HCT116 (cell line): Measurements from ENCODE around the gene TFIP11. TPM values are rescaled to one million over a fixed set of nuclear protein-coding genes. Genes with fewer than 3 reads are reported as not detected.

Experiments
- ATAC-seq: fragments of 200-7000 bp; cut with Tn5 transposase; 2 replicates; pipeline ENCODE4 v1.9.1; 2020; ENCODE audit warnings: mild to moderate bottlenecking, moderate library complexity
- BruUV-seq: library from RNA; stranded (reverse); fragments of 400-500 nt; replicated peaks from 2 replicates; lab custom pipeline; 2021; lab: Mats Ljungman, UMichigan
- CTCF ChIA-PET: fragments of 300-600 bp; sonication (Branson Sonifier 250); formaldehyde crosslinking; loops from one replicate; lab custom pipeline; 2021; ENCODE audit warnings: antibody characterized with exemption; lab: Charles Lee
- POLR2A ChIA-PET: fragments of 300-600, 350-600 bp; sonication (Branson Sonifier 250); formaldehyde crosslinking; loops from one replicate; lab custom pipeline; 2021; ENCODE audit warnings: antibody characterized with exemption; lab: Charles Lee
- RAD21 ChIA-PET, 2 experiments: fragments of 300-600 bp; sonication (Branson Sonifier 250); formaldehyde crosslinking; loops; one replicate each; lab custom pipeline; 2023; ENCODE audit warnings: low total read pairs in 2 of 2; ENCODE audit not compliant: uncharacterized antibody in 2 of 2, unreplicated experiment in 2 of 2, low non-redundant PET in 1 of 2; lab: Charles Lee
- DNase-seq: peaks from one replicate; pipeline ENCODE4 v3.0.0-alpha.2; 2010; ENCODE audit warnings: low read depth, low spot score
- H2AFZ ChIP-seq: fragments of 200-600 bp; shearing (Covaris generic), sonication (generic); 2 replicates; pipeline ENCODE4 v1.6.1; 2017; ENCODE audit warnings: low read depth, mixed run types, mixed read lengths, antibody characterized with exemption, low read length; ENCODE audit not compliant: poor library complexity, severe bottlenecking
- H3K27ac ChIP-seq: 2 replicates; pipeline ENCODE4 v1.5.1; 2012; ENCODE audit warnings: low read depth, low read length
- H3K27me3 ChIP-seq: fragments of 200-600 bp; sonication (generic); 2 replicates; pipeline ENCODE4 v1.6.1; 2016; ENCODE audit warnings: mixed run types, low read length, mixed read lengths; ENCODE audit not compliant: insufficient read depth
- H3K36me3 ChIP-seq, 2 experiments: fragments of 200-500 bp in 1 of 2; fragments of 200-600 bp in 1 of 2; sonication (Bioruptor generic) in 1 of 2; sonication (generic) in 1 of 2; 2 replicates each; pipeline versions ENCODE4 v1.5.1 to v1.6.1; 2014 to 2016; ENCODE audit warnings: low read length in 2 of 2, inconsistent platforms in 1 of 2, mixed read lengths in 1 of 2, mixed run types in 1 of 2; ENCODE audit not compliant: insufficient read depth in 2 of 2, control insufficient read depth in 1 of 2
- H3K4me1 ChIP-seq, 2 experiments: fragments of 200-600 bp in 1 of 2; sonication (generic) in 1 of 2; 2 replicates each; pipeline versions ENCODE4 v1.5.1 to v1.6.1; 2012 to 2017; ENCODE audit warnings: low read length in 2 of 2, inconsistent platforms in 1 of 2, mild to moderate bottlenecking in 1 of 2, mixed read lengths in 1 of 2, mixed run types in 1 of 2, moderate library complexity in 1 of 2; ENCODE audit not compliant: insufficient read depth in 2 of 2, control insufficient read depth in 1 of 2
- H3K4me2 ChIP-seq: fragments of 200-600 bp; sonication (generic); 2 replicates; pipeline ENCODE4 v1.6.1; 2017; ENCODE audit warnings: mixed run types, low read length, mixed read lengths
- H3K4me3 ChIP-seq, 2 experiments: fragments of 200-600 bp in 1 of 2; sonication (generic) in 1 of 2; replicated peaks in 1 of 2; 2 replicates each; pipeline ENCODE4 v1.5.1; 2011 to 2016; ENCODE audit warnings: low read length in 2 of 2, control low read depth in 1 of 2, low read depth in 1 of 2, mild to moderate bottlenecking in 1 of 2, mixed read lengths in 1 of 2, mixed run types in 1 of 2
- H3K79me2 ChIP-seq: fragments of 200-600 bp; sonication (generic); 2 replicates; pipeline ENCODE4 v1.6.1; 2017; ENCODE audit warnings: mild to moderate bottlenecking, mixed run types, low read length, moderate library complexity, mixed read lengths; ENCODE audit not compliant: insufficient read depth
- H3K9ac ChIP-seq: fragments of 200-600 bp; sonication (generic); 2 replicates; pipeline ENCODE4 v1.6.1; 2016; ENCODE audit warnings: low read length, mixed read lengths
- H3K9me2 ChIP-seq: fragments of 200-600 bp; sonication (generic), shearing (Covaris generic); 2 replicates; pipeline ENCODE4 v1.6.1; 2017; ENCODE audit warnings: mixed run types, mild to moderate bottlenecking, moderate library complexity; ENCODE audit not compliant: insufficient read depth
- H3K9me3 ChIP-seq, 2 experiments: fragments of 200-500 bp in 1 of 2; fragments of 200-600 bp in 1 of 2; sonication (Bioruptor generic) in 1 of 2; sonication (generic) in 1 of 2; 2 replicates each; pipeline ENCODE4 v1.6.1; 2014 to 2017; ENCODE audit warnings: low read length in 2 of 2, mixed read lengths in 2 of 2, inconsistent platforms in 1 of 2, low read depth in 1 of 2, mild to moderate bottlenecking in 1 of 2, mixed run types in 1 of 2, moderate library complexity in 1 of 2; ENCODE audit not compliant: control insufficient read depth in 1 of 2, insufficient read depth in 1 of 2
- H4K20me1 ChIP-seq: fragments of 200-600 bp; sonication (generic), shearing (Covaris generic); 2 replicates; pipeline ENCODE4 v1.6.1; 2017; ENCODE audit warnings: mixed run types, mild to moderate bottlenecking, moderate library complexity; ENCODE audit not compliant: insufficient read depth
- CBX3 ChIP-seq: IDR thresholded peaks from 2 replicates; pipeline ENCODE4 v1.6.1; 2012; ENCODE audit warnings: low read depth
- CEBPB ChIP-seq: IDR thresholded peaks from 2 replicates; pipeline ENCODE4 v1.6.1; 2012; ENCODE audit warnings: low read depth
- EGR1 ChIP-seq: IDR thresholded peaks from 2 replicates; pipeline ENCODE4 v1.6.1; 2012; ENCODE audit warnings: low read depth
- ELF1 ChIP-seq: IDR thresholded peaks from 2 replicates; pipeline ENCODE4 v1.6.1; 2012; ENCODE audit warnings: low read depth, borderline replicate concordance
- EZH2 ChIP-seq: fragments of 200-600 bp; sonication (generic); IDR thresholded peaks from 2 replicates; pipeline ENCODE4 v1.6.1; 2017; ENCODE audit warnings: antibody characterized with exemption, mixed run types
- FOSL1 ChIP-seq: IDR thresholded peaks from 2 replicates; pipeline ENCODE4 v1.6.1; 2012; ENCODE audit warnings: low read depth
- MAX ChIP-seq: IDR thresholded peaks from 2 replicates; pipeline ENCODE4 v1.6.1; 2012
- POLR2A ChIP-seq: IDR thresholded peaks from 2 replicates; pipeline ENCODE4 v1.7.0; 2011; ENCODE audit warnings: borderline replicate concordance; ENCODE audit not compliant: insufficient read depth, insufficient read length; ENCODE audit errors: extremely low read depth
- POLR2AphosphoS5 ChIP-seq: IDR thresholded peaks from 2 replicates; pipeline ENCODE4 v1.6.1; 2011; ENCODE audit warnings: mild to moderate bottlenecking, low read depth, low read length, moderate library complexity
- RAD21 ChIP-seq: IDR thresholded peaks from 2 replicates; pipeline ENCODE4 v1.6.1; 2012; ENCODE audit warnings: low read depth, mild to moderate bottlenecking
- SIN3A ChIP-seq: IDR thresholded peaks from 2 replicates; pipeline ENCODE4 v1.6.1; 2012; ENCODE audit warnings: low read depth
- SRF ChIP-seq: IDR thresholded peaks from 2 replicates; pipeline ENCODE4 v1.6.1; 2012; ENCODE audit warnings: low read depth
- intact Hi-C: fragments of 100-400 bp; cut with micrococcal nuclease; formaldehyde crosslinking; loops from 2 replicates; pipeline ENCODE4 v1.10.0; 2022
- total RNA-seq: library from RNA; stranded (reverse); gene quantifications from one replicate; pipeline ENCODE4 v1.2.1, GENCODE V29; 2021; ENCODE audit not compliant: unreplicated experiment
- TF ChIP-seq, protein P1 (sequence below), 3 experiments: fragments of 200-600 bp in 1 of 3; sonication (generic) in 1 of 3; IDR thresholded peaks in 2 of 3; conservative IDR thresholded peaks in 1 of 3; 2 replicates each; pipeline ENCODE4 v1.5.1; 2012 to 2017; ENCODE audit warnings: low read depth in 2 of 3, low read length in 2 of 3, antibody characterized with exemption in 1 of 3, borderline replicate concordance in 1 of 3, control low read depth in 1 of 3, mild to moderate bottlenecking in 1 of 3, mixed read lengths in 1 of 3, mixed run types in 1 of 3, moderate library complexity in 1 of 3; ENCODE audit not compliant: insufficient read depth in 1 of 3
- TF ChIP-seq, protein P2 (sequence below): IDR thresholded peaks from 2 replicates; pipeline ENCODE4 v1.6.1; 2012; ENCODE audit warnings: low read depth
- TF ChIP-seq, protein P3 (sequence below): IDR thresholded peaks from 2 replicates; pipeline ENCODE4 v1.6.1; 2012
- TF ChIP-seq, protein P4 (sequence below): IDR thresholded peaks from 2 replicates; pipeline ENCODE4 v1.6.1; 2011; ENCODE audit warnings: mild to moderate bottlenecking, low read length, moderate library complexity; ENCODE audit not compliant: insufficient replicate concordance; ENCODE audit errors: extremely low read depth

Gene TFIP11
- total RNA-seq, 1 experiment from 2014 or later, result 28.1 TPM

DNA sequence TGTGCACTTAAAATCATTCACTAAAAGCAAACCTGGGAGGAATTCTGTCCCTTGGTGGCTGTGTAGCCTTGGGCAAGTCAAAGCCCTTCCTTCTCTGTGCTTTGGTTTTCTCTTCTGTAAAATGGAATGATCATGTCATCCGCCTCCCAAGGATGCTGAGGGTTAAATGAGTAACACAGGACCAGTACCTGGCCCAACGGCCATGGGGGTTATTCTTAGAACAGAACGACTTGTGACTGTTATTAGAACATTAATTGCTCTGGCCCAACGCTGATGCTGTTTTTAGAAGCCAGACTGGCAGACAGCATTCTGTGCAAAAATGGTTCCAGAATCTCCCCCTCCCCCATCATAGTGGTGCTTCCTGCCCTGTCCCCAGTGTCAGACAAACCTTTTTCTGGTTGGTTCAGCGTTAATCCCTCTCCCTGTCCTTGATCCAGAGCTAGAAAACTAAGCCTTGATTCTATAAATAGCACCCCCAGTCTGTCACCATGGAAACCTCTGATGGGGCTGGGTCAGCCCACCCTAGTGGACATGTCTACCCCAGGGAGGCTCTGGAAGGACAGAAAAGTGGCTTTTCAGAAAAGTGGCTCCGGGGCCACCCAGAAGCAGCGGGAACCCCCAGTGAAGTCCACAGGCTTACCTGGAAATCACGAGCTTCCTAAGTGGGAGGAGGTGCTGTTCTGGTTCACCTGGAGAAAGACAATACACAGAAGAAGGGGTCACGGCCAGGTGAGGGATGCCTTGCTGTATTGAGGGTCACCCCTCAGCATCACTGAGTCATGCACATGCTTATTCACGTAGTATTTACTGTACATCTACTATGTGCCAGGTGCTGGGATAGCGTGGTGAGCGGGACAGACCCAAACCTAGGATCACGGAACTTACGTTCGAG, 15.5 kb upstream of the TFIP11 start:
- ChIA-PET RAD21 (no interaction called here), CTCF (no interaction called here), POLR2A (no interaction called here)
- H3K4me3 ChIP-seq, result no peak overlapping the region
- H3K9me2 ChIP-seq, result no peaks in the 10 kb centered on the region
- H3K36me3 ChIP-seq, result peaks cover 0 to 4% of the 10 kb centered on the region in 2 experiments; a peak in 2 of 4 replicates
- H3K27me3 ChIP-seq, result no peaks in the 10 kb centered on the region
- ATAC-seq (no peak), DNase-seq (no peak)
- no peak overlapping the region for H3K9ac ChIP-seq
- intact Hi-C loops, result no loop called here
- no peaks in the 10 kb centered on the region for H3K9me3 ChIP-seq
- TF ChIP-seq, protein P1, sequence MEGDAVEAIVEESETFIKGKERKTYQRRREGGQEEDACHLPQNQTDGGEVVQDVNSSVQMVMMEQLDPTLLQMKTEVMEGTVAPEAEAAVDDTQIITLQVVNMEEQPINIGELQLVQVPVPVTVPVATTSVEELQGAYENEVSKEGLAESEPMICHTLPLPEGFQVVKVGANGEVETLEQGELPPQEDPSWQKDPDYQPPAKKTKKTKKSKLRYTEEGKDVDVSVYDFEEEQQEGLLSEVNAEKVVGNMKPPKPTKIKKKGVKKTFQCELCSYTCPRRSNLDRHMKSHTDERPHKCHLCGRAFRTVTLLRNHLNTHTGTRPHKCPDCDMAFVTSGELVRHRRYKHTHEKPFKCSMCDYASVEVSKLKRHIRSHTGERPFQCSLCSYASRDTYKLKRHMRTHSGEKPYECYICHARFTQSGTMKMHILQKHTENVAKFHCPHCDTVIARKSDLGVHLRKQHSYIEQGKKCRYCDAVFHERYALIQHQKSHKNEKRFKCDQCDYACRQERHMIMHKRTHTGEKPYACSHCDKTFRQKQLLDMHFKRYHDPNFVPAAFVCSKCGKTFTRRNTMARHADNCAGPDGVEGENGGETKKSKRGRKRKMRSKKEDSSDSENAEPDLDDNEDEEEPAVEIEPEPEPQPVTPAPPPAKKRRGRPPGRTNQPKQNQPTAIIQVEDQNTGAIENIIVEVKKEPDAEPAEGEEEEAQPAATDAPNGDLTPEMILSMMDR (IDR thresholded peaks at IDR 0.05 in 2 of 3, conservative IDR thresholded peaks at IDR 0.05 in 1 of 3; ENCODE audit: borderline replicate concordance in 1 of 3, insufficient read depth in 1 of 3, low read depth in 2 of 3, low read length in 2 of 3), result no peak
- TF ChIP-seq CEBPB (no peak), POLR2A (no peak), RAD21 (no peak), FOSL1 (no peak), POLR2AphosphoS5 (no peak), ELF1 (no peak), EGR1 (no peak), MAX (no peak), EZH2 (no peak), CBX3 (no peak), SIN3A (no peak), SRF (no peak)
- TF ChIP-seq, protein P2, sequence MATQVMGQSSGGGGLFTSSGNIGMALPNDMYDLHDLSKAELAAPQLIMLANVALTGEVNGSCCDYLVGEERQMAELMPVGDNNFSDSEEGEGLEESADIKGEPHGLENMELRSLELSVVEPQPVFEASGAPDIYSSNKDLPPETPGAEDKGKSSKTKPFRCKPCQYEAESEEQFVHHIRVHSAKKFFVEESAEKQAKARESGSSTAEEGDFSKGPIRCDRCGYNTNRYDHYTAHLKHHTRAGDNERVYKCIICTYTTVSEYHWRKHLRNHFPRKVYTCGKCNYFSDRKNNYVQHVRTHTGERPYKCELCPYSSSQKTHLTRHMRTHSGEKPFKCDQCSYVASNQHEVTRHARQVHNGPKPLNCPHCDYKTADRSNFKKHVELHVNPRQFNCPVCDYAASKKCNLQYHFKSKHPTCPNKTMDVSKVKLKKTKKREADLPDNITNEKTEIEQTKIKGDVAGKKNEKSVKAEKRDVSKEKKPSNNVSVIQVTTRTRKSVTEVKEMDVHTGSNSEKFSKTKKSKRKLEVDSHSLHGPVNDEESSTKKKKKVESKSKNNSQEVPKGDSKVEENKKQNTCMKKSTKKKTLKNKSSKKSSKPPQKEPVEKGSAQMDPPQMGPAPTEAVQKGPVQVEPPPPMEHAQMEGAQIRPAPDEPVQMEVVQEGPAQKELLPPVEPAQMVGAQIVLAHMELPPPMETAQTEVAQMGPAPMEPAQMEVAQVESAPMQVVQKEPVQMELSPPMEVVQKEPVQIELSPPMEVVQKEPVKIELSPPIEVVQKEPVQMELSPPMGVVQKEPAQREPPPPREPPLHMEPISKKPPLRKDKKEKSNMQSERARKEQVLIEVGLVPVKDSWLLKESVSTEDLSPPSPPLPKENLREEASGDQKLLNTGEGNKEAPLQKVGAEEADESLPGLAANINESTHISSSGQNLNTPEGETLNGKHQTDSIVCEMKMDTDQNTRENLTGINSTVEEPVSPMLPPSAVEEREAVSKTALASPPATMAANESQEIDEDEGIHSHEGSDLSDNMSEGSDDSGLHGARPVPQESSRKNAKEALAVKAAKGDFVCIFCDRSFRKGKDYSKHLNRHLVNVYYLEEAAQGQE, result no peak
- TF ChIP-seq, protein P3, sequence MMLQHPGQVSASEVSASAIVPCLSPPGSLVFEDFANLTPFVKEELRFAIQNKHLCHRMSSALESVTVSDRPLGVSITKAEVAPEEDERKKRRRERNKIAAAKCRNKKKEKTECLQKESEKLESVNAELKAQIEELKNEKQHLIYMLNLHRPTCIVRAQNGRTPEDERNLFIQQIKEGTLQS, result no peak
- TF ChIP-seq, protein P4, sequence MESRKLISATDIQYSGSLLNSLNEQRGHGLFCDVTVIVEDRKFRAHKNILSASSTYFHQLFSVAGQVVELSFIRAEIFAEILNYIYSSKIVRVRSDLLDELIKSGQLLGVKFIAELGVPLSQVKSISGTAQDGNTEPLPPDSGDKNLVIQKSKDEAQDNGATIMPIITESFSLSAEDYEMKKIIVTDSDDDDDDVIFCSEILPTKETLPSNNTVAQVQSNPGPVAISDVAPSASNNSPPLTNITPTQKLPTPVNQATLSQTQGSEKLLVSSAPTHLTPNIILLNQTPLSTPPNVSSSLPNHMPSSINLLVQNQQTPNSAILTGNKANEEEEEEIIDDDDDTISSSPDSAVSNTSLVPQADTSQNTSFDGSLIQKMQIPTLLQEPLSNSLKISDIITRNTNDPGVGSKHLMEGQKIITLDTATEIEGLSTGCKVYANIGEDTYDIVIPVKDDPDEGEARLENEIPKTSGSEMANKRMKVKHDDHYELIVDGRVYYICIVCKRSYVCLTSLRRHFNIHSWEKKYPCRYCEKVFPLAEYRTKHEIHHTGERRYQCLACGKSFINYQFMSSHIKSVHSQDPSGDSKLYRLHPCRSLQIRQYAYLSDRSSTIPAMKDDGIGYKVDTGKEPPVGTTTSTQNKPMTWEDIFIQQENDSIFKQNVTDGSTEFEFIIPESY, result no peak
- no peaks in the 10 kb centered on the region for H4K20me1 ChIP-seq
- H3K79me2 ChIP-seq, result no peaks in the 10 kb centered on the region
- H3K27ac ChIP-seq, result no peak overlapping the region
- no TSS peak for BruUV-seq
- no peak overlapping the region for H3K4me2 ChIP-seq
- H2AFZ ChIP-seq, result no peak overlapping the region
- H3K4me1 ChIP-seq, result no peaks in the 10 kb centered on the region
